GM08714 (cell line): Measurements from ENCODE around the gene CPNE5.

Experiments
- H3K4me3 ChIP-seq: fragments of 200-500 bp; sonication (Bioruptor generic); 2 replicates; pipeline ENCODE4 v1.5.1; 2014; ENCODE audit warnings: mild to moderate bottlenecking, low read length, inconsistent platforms
- ZNF274 ChIP-seq: IDR thresholded peaks from 2 replicates; pipeline ENCODE4 v1.6.1; 2012; ENCODE audit warnings: mild to moderate bottlenecking, low read depth, low read length

CPNE5 gene

DNA sequence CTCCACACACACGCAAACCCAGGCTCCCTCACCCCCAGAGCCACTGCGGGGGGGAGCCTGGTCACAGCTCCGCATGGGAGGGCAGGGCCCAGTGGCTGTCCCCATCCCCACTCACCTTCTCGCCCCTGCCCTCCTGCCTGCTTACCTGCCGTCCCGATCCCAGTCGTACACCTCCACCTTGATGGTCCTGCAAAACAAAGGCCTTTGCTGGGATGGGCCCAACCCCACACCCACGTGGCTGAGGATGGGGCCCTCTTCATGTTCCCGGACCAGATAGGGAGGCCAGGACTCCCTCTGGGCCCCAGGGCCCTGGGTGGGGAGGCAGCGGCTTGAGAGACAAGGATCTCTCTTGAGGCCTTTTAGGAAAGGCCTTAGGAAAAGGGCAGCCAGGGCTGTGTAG lies 74.1 kb downstream of the CPNE5 start:
- no peak for TF ChIP-seq ZNF274
- H3K4me3 ChIP-seq: no peak overlapping the region

DNA sequence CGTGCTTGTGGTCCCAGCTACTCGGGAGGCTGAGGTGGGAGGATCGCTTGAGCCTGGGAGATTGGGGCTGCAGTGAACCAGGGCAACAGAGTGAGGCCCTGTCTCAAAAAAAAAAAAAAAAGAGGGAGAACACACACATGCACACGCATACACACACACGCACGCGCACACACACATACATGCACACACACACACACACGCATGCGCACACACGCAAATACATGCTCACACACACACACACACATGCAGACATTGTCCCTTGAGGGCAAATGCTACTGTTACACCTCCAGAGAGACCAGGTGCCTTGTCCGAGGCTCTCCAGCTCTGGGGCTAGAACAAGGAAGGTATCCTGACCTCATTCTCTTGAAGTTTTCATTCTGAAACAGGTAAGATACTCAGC lies 77.1 kb downstream of the CPNE5 start:
- TF ChIP-seq ZNF274: no peak
- no peak overlapping the region for H3K4me3 ChIP-seq

GRCh38 chr6:36760685-36761435 lies 78.4 kb downstream of the CPNE5 start:
- H3K4me3 ChIP-seq: no peak overlapping the region
- no peak for TF ChIP-seq ZNF274

DNA sequence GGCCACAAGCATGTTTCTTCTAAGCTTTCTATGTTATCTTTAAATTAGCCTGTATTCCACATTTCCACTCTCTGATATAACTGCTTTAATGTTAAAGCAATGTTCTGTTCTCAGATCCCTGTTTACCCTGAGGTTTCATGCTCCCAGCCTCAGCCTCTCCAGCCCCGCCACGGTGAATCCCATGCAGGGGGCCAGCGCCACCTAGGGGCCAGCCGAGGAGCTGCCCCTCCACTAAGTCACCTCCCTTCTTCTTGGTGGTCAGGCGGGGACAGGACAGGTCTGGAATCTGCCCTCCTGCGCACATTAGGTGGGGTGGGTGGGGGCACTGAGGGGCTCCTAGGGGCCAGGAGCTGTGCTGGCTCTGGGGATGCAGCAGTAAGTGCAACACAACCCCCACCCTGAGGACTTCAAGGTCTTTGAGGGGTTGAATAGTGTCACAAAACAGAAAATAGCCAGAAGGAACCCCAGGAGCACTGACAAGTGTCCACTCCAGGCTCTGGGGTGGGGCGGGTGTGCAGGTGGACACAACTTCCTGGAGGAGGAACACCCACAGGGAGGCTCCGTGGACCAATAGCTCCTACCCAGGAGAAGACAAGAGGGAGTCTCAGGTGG lies 80.0 kb downstream of the CPNE5 start:
- no peak overlapping the region for H3K4me3 ChIP-seq

DNA sequence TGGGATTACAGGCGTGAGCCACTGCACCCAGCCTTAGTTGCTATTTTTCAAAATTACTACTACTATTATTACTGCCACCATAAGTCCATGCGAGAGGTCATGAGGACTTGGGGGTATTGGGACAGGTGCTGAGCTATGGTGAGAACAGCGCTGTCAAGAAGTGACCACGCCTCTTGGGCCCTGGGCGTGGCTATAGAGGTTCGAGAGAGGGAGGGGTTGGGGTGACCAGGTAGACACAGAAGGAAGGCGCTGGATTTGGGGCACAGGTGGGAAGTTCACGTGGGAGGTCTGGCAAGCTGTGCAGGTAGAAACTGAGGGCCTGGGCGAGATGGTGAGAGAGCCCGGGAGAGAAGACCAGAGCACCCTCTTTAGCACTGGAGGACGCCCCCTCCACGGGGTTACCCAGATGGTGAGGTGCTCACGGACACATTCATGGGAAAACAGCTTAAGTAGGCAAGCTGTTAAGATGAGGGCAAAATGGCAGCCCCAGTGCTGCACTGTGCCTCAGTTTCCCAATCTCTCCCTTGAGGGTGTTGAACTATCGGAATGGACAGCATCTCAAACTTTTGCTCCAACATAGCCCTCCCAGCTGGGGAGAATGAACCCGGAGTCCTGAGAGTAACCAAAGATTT lies 80.6 kb downstream of the CPNE5 start:
- no peak for TF ChIP-seq ZNF274
- no peak overlapping the region for H3K4me3 ChIP-seq

More for the DNA sequence above, 80.0 kb downstream of the CPNE5 start:
- no peak for TF ChIP-seq ZNF274

DNA sequence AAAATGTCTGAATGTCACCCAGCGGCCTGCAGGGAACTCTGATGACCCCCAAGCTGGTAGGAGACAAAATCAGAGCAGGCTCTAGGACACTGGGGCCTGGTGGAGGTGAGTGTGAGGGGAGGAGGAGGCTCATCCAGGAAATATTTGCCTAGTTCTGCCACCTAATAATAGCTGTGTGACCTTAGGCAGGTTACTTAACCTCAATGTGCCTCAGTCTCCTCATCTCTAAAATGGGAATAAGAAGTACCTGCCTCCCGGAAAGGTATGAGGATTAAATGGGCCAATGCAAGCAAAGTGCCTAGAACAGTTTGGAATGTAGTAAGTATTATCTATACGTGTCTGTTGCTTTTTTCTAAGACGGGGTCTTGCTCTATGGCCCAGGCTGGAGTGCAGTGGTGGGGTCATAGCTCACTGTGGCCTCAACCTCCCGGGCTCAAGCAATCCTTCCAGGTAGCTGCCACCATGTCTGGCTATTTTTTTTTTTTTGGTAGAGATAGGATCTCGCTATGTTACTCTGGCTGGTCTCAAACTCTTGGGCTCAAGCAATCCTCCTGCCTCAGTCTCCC lies 81.2 kb downstream of the CPNE5 start:
- TF ChIP-seq ZNF274: no peak
- no peak overlapping the region for H3K4me3 ChIP-seq

- peak overlapping the region; percentile 62; the same call in 1 of the 2 replicates for H3K4me3 ChIP-seq
- no peak for TF ChIP-seq ZNF274
These were observed 82.0 kb downstream of the CPNE5 start for GRCh38 chr6:36757206-36757605.

DNA sequence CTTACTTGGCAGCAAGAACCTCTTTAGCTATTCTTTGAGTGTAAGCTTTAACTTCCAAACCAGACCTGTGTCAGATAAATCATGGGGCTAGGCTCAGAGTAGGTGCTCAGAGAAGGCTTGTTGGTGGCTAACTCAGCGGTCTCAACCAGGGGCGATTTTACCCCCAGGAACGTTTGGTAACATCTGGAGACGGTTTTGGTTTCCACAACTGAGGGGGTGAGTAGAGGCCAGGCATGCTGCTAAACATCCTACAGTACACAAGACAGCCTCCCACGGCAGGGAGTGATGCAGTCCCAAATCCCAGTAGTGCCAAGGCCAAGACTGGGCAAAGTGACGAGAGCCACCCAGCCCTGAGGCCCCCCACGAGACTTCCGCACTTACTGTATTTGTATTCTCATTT lies 82.5 kb downstream of the CPNE5 start:
- no peak for TF ChIP-seq ZNF274
- H3K4me3 ChIP-seq: peak overlapping the region; percentile 62; the same call in 1 of the 2 replicates

- peak overlapping the region; percentile 62; the same call in 1 of the 2 replicates for H3K4me3 ChIP-seq
- no peak for TF ChIP-seq ZNF274
These were observed 83.6 kb downstream of the CPNE5 start for GRCh38 chr6:36755435-36756348.

GRCh38 chr6:36754582-36755434 lies 84.4 kb downstream of the CPNE5 start:
- H3K4me3 ChIP-seq: no peak overlapping the region; the same call in 1 of the 2 replicates
- no peak for TF ChIP-seq ZNF274

DNA sequence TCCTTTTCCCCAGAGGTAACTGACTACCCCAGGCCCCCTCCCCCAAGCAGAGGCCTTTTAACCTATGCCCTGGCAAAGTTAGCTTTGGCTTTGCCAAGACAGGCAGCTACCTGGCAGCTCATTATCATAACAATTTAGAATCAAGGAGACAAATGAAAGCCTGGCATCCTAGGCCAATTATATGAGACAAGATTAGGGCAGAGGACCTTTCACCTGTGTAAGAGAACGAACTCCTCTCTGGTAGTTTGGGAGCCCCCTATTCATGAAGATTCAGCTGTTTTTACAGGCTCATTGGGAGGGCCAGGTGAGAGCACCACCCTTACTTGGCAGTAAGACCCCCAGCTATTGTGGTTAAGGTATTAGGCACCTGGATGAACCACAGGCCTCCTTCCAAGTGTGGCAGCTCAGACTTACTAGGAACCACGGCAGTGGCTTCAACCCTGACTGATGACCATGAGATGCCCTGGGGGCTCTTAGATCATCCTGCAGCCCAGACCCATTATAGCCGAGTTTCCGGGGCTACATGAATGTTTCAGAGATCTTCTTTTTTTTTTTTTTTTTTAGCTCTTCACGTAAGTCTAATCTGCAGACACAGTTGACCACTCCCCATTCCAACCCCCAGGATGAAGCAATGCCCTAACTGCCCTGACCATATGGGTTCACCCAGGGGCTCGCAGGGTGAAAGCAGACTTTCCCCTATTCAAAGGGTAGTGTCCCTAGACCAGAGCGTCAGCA lies 85.4 kb downstream of the CPNE5 start:
- no peak overlapping the region; the same call in 1 of the 2 replicates for H3K4me3 ChIP-seq
- TF ChIP-seq ZNF274: no peak

- H3K4me3 ChIP-seq: no peak overlapping the region; the same call in 1 of the 2 replicates
- TF ChIP-seq ZNF274: no peak
These were observed 86.2 kb downstream of the CPNE5 start for GRCh38 chr6:36752886-36753506.
